Gastrocnemius medialis (tissue), 4 donors: Measurements from ENCODE around the gene ADD3.

ENCODE experiments used
- CTCF ChIP-seq, 5 experiments: fragments of 450-650 bp in 3 of 5; fragments of 200-600 bp in 2 of 5; sonication (generic) in 2 of 5; IDR thresholded peaks in 4 of 5; conservative IDR thresholded peaks in 1 of 5; 1 replicate in 4 of 5; 2 replicates in 1 of 5; pipeline ENCODE4 v1.5.1; 2016 to 2019; ENCODE audit warnings: antibody characterized with exemption in 5 of 5, mild to moderate bottlenecking in 3 of 5, moderate library complexity in 3 of 5
- POLR2A ChIP-seq, 2 donors: fragments of 450-650 bp; IDR thresholded peaks; one replicate each; pipeline ENCODE4 v1.6.1; 2017; ENCODE audit warnings: antibody characterized with exemption in 2 of 2, mild to moderate bottlenecking in 2 of 2, moderate library complexity in 2 of 2

- TF ChIP-seq CTCF (IDR thresholded peaks at IDR 0.05 in 4 of 5, conservative IDR thresholded peaks at IDR 0.05 in 1 of 5) (no peak), POLR2A (IDR thresholded peaks at IDR 0.05) (no peak)
Observed at GRCh38 chr10:110052916-110053315, 45.1 kb downstream of the ADD3 start.
